H1 (cell line): ENCODE data around the gene COMMD1.

Experiments used
- EZH2 ChIP-seq: fragments of 200-600 bp; sonication (generic); IDR thresholded peaks from 2 replicates; pipeline ENCODE4 v1.7.1; 2012; ENCODE audit warnings: low read depth, mild to moderate bottlenecking, moderate library complexity, low read length, inconsistent platforms; ENCODE audit not compliant: severe bottlenecking
- GTF2F1 ChIP-seq: IDR thresholded peaks from 2 replicates; pipeline ENCODE4 v1.6.1; 2012; ENCODE audit warnings: low read depth, low read length, improper control_type of control experiment, borderline replicate concordance
- POLR2A ChIP-seq, 2 experiments: IDR thresholded peaks; 1 replicate in 1 of 2; 2 replicates in 1 of 2; pipeline ENCODE4 v1.6.1; 2011; ENCODE audit warnings: low read depth in 2 of 2, low read length in 2 of 2, mild to moderate bottlenecking in 2 of 2; ENCODE audit errors: control extremely low read depth in 1 of 2
- POLR2AphosphoS5 ChIP-seq: IDR thresholded peaks from 2 replicates; pipeline ENCODE4 v1.6.1; 2011; ENCODE audit warnings: low read depth, low read length
- SIX5 ChIP-seq: IDR thresholded peaks from 2 replicates; pipeline ENCODE4 v1.6.1; 2011; ENCODE audit warnings: mild to moderate bottlenecking, low read depth, low read length
- TAF1 ChIP-seq: IDR thresholded peaks from 2 replicates; pipeline ENCODE4 v1.6.1; 2011; ENCODE audit warnings: mild to moderate bottlenecking, low read depth, low read length
- YY1 ChIP-seq: IDR thresholded peaks from 2 replicates; pipeline ENCODE4 v1.6.1; 2011; ENCODE audit warnings: low read depth, mild to moderate bottlenecking, low read length
- TF ChIP-seq, protein P1 (sequence below), 3 experiments: IDR thresholded peaks; 1 replicate in 2 of 3; 2 replicates in 1 of 3; pipeline versions ENCODE4 v1.5.1 to v1.6.1; 2011; ENCODE audit warnings: low read length in 3 of 3, mild to moderate bottlenecking in 3 of 3, inconsistent platforms in 2 of 3, low read depth in 1 of 3, moderate library complexity in 1 of 3; ENCODE audit not compliant: insufficient read depth in 1 of 3; ENCODE audit errors: control extremely low read depth in 1 of 3

DNA sequence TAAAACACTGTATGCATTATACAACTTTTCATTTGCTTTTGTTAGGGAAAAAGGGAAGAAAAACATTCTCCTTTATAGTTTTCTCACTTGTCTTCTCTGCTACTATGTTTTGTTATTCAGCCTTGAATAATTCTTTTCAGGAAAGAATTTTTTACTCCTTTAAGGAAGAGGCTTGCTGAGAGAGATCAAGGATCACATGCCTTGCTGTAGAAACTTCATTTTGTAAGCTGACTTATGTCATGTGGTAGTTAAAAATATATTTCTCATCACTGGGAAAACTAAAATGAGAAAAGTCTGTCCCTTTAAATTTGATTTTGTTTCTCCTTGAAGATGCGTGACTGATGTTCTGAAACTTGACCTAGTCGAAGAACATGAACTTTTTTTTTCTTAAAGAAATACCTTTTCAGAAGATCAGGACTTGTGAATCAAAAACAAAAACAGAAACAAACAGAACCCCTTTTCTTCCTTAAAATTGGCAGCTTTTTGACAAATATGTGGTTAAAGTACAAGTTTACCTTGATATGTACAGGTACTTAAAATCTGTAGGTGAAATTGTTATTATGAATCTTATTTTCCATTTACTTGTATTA, 145.1 kb downstream of the COMMD1 start:
- no peak for TF ChIP-seq SIX5
- TF ChIP-seq POLR2A (IDR thresholded peaks at IDR 0.05; ENCODE audit: control extremely low read depth in 1 of 2, low read depth in 2 of 2, low read length in 2 of 2): no peak
- TF ChIP-seq, protein P1, sequence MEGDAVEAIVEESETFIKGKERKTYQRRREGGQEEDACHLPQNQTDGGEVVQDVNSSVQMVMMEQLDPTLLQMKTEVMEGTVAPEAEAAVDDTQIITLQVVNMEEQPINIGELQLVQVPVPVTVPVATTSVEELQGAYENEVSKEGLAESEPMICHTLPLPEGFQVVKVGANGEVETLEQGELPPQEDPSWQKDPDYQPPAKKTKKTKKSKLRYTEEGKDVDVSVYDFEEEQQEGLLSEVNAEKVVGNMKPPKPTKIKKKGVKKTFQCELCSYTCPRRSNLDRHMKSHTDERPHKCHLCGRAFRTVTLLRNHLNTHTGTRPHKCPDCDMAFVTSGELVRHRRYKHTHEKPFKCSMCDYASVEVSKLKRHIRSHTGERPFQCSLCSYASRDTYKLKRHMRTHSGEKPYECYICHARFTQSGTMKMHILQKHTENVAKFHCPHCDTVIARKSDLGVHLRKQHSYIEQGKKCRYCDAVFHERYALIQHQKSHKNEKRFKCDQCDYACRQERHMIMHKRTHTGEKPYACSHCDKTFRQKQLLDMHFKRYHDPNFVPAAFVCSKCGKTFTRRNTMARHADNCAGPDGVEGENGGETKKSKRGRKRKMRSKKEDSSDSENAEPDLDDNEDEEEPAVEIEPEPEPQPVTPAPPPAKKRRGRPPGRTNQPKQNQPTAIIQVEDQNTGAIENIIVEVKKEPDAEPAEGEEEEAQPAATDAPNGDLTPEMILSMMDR (IDR thresholded peaks at IDR 0.05; ENCODE audit: control extremely low read depth in 1 of 3, insufficient read depth in 1 of 3, low read depth in 1 of 3, low read length in 3 of 3): no peak
- TF ChIP-seq YY1: no peak
- no peak for TF ChIP-seq EZH2
- TF ChIP-seq GTF2F1: no peak
- no peak for TF ChIP-seq POLR2AphosphoS5
- no peak for TF ChIP-seq TAF1
